ENCODE measurements around the gene PLAAT5.

DNA sequence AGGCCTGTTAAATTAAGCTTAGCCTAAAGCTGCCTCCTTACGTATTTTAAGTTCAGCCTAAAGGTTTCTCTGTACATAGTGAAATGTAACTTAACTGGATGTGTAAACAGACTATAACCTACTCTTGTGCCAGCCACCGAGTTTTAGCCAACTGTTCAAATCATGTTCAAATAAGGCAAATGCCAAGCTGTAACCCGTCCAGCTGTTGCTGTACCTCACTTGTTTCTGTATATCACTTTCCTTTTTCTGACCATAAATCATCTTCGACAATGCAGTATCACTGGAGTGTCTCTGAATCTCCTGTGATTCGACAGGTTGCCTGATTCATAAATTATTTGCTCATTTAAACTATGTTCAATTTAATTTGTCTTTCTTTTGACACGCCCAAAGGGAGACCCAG, 4.0 kb upstream of the PLAAT5 start:
- TF ChIP-seq SIN3A (IDR thresholded peaks at IDR 0.05; ENCODE audit: borderline replicate concordance, low read depth, low read length): no peak
- TF ChIP-seq POLR2A (IDR thresholded peaks at IDR 0.05; ENCODE audit: insufficient read depth in 1 of 2, low read depth in 2 of 2, low read length in 2 of 2): no peak
- no peak for TF ChIP-seq RNF2 (conservative IDR thresholded peaks at IDR 0.05; ENCODE audit: low read depth)

Measured in HepG2 (cell line).